ENCODE measurements around the gene AIPL1.

AIPL1 gene

DNA sequence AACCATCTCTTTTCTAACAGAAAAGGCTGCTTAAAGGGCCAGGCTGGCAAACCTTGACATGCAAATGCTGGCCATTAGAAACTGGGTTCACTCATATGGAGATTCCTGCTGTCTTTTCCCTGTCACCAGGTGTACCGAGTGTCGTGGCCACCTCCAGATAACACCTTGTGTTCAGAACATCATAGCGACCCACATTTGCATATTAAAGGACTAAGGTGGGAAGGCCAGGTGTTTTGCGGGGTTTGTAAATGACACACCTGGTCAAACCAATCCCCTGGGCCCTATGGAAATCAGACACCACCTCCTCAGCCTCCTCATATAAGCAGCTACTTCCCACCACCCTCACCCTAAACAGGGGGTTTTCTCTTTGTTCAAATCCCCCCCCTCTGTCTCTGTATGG, 2.5 kb upstream of the AIPL1 start:
- TF ChIP-seq, protein P1, sequence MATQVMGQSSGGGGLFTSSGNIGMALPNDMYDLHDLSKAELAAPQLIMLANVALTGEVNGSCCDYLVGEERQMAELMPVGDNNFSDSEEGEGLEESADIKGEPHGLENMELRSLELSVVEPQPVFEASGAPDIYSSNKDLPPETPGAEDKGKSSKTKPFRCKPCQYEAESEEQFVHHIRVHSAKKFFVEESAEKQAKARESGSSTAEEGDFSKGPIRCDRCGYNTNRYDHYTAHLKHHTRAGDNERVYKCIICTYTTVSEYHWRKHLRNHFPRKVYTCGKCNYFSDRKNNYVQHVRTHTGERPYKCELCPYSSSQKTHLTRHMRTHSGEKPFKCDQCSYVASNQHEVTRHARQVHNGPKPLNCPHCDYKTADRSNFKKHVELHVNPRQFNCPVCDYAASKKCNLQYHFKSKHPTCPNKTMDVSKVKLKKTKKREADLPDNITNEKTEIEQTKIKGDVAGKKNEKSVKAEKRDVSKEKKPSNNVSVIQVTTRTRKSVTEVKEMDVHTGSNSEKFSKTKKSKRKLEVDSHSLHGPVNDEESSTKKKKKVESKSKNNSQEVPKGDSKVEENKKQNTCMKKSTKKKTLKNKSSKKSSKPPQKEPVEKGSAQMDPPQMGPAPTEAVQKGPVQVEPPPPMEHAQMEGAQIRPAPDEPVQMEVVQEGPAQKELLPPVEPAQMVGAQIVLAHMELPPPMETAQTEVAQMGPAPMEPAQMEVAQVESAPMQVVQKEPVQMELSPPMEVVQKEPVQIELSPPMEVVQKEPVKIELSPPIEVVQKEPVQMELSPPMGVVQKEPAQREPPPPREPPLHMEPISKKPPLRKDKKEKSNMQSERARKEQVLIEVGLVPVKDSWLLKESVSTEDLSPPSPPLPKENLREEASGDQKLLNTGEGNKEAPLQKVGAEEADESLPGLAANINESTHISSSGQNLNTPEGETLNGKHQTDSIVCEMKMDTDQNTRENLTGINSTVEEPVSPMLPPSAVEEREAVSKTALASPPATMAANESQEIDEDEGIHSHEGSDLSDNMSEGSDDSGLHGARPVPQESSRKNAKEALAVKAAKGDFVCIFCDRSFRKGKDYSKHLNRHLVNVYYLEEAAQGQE (IDR thresholded peaks at IDR 0.05; ENCODE audit: insufficient read depth in 1 of 2, low read depth in 2 of 2, low read length in 2 of 2) = no peak
- TF ChIP-seq POLR2AphosphoS5 (IDR thresholded peaks at IDR 0.05; ENCODE audit: low read depth, low read length) (no peak), TAF1 (IDR thresholded peaks at IDR 0.05; ENCODE audit: borderline replicate concordance, insufficient read depth, low read length) (no peak), SIN3A (IDR thresholded peaks at IDR 0.05; ENCODE audit: borderline replicate concordance, insufficient read depth, low read length) (no peak), FOXP2 (optimal IDR thresholded peaks at IDR 0.05; ENCODE audit: borderline replicate concordance, extremely low read depth, extremely low read length, insufficient read depth) (no peak)

DNA sequence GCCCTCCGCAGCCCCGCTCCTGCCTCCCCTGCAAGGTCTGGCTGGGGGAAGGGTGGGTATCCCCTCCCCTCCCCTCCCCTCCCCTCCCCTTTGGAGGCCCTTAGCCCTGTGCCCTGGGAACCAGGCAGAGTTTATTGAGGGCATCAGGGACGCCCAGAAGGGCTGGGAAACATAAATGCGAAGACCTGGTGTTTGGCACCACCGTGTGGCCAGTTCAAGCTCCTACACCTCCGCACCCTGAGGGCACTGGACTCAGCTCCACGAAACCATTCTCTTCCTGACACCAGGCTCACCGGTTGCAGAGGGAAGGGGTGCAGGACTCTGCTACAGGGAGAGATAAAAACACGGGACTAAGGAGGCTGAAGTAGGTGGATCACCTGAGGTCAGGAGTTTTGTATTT, 1.0 kb upstream of the AIPL1 start:
- TF ChIP-seq POLR2AphosphoS5 (IDR thresholded peaks at IDR 0.05; ENCODE audit: low read depth, low read length) = no peak
- no peak for TF ChIP-seq TAF1 (IDR thresholded peaks at IDR 0.05; ENCODE audit: borderline replicate concordance, insufficient read depth, low read length)
- TF ChIP-seq, protein P1 (IDR thresholded peaks at IDR 0.05; ENCODE audit: insufficient read depth in 1 of 2, low read depth in 2 of 2, low read length in 2 of 2) = no peak
- no peak for TF ChIP-seq FOXP2 (optimal IDR thresholded peaks at IDR 0.05; ENCODE audit: borderline replicate concordance, extremely low read depth, extremely low read length, insufficient read depth)
- no peak for TF ChIP-seq SIN3A (IDR thresholded peaks at IDR 0.05; ENCODE audit: borderline replicate concordance, insufficient read depth, low read length)

DNA sequence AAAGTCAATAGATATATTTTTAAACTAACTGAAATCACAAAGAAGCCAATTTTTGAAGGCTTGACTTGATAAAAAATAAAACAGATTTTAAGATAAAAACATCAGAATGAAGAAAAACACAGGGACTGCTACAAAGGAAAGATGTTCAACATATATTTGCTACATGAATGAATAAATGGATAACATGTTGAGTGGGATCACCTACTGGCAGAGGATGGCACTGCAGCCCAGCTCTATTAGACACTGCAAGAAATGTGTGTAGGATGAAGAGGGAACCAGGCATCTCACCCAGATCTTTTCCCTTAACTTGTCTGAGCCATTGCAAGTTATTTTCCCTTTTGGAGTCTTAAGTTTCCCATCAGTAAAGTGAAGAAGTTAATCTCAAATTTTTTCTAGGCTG, 4.2 kb downstream of the AIPL1 start:
- TF ChIP-seq POLR2AphosphoS5 (IDR thresholded peaks at IDR 0.05; ENCODE audit: low read depth, low read length) (no peak), FOXP2 (optimal IDR thresholded peaks at IDR 0.05; ENCODE audit: borderline replicate concordance, extremely low read depth, extremely low read length, insufficient read depth) (no peak), SIN3A (IDR thresholded peaks at IDR 0.05; ENCODE audit: borderline replicate concordance, insufficient read depth, low read length) (no peak), TAF1 (IDR thresholded peaks at IDR 0.05; ENCODE audit: borderline replicate concordance, insufficient read depth, low read length) (no peak)
- TF ChIP-seq, protein P1 (IDR thresholded peaks at IDR 0.05; ENCODE audit: insufficient read depth in 1 of 2, low read depth in 2 of 2, low read length in 2 of 2) = no peak

DNA sequence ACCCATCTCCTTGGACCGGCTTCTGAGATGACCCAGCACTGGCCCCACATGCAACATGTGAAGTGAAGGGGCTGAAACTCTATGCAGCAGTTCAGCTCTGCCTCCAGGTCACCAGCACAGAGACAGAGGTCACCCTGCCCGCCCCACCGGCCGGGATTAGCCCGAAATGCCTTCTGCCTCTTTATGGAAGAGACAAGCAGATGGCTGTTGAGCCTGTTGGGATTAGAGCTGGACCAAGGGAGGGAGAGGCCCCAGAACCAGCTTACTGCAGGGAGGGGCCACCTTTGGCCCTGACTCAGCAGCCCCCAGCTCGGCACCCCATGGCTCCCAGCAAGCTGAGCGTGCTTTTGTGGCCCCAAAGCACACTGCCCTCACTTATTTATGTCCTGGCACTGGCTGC, 5.7 kb downstream of the AIPL1 start:
- TF ChIP-seq SIN3A (IDR thresholded peaks at IDR 0.05; ENCODE audit: borderline replicate concordance, insufficient read depth, low read length) = no peak
- no peak for TF ChIP-seq POLR2AphosphoS5 (IDR thresholded peaks at IDR 0.05; ENCODE audit: low read depth, low read length)
- no peak for TF ChIP-seq FOXP2 (optimal IDR thresholded peaks at IDR 0.05; ENCODE audit: borderline replicate concordance, extremely low read depth, extremely low read length, insufficient read depth)
- TF ChIP-seq, protein P1 (IDR thresholded peaks at IDR 0.05; ENCODE audit: insufficient read depth in 1 of 2, low read depth in 2 of 2, low read length in 2 of 2) = no peak
- no peak for TF ChIP-seq TAF1 (IDR thresholded peaks at IDR 0.05; ENCODE audit: borderline replicate concordance, insufficient read depth, low read length)
